GDM1 (cell line): ENCODE data around the gene JMJD8.

ENCODE experiments used
- DNase-seq: peaks from one replicate; lab custom pipeline; 2025; lab: John Stamatoyannopoulos, UW

JMJD8 gene

GRCh38 chr16:638034-638543, 46.0 kb downstream of the JMJD8 start:
- DNase-seq: no peak

- DNase-seq: peak; percentile 86
Observed at GRCh38 chr16:637081-638018, 46.8 kb downstream of the JMJD8 start.

GRCh38 chr16:636206-637080, 47.7 kb downstream of the JMJD8 start, which contains the start of gene METTL26:
TSS of gene METTL26 (minus strand) at chr16:636305. CDS start at chr16:636290, 15 bp downstream.
- DNase-seq: peak; percentile 91

- DNase-seq: no peak
Observed at GRCh38 chr16:635573-636205, 48.4 kb downstream of the JMJD8 start.

- DNase-seq: no peak
Observed at GRCh38 chr16:634996-635395, 49.1 kb downstream of the JMJD8 start.

- DNase-seq: no peak
Observed at GRCh38 chr16:634051-634670, 50.0 kb downstream of the JMJD8 start.

GRCh38 chr16:633336-634050, 50.6 kb downstream of the JMJD8 start:
- DNase-seq: no peak

- no peak for DNase-seq
Observed at GRCh38 chr16:632486-633335, 51.4 kb downstream of the JMJD8 start.

GRCh38 chr16:631808-632358, 52.3 kb downstream of the JMJD8 start:
- no peak for DNase-seq
